Activated T-cell treated with anti-CD3 and anti-CD28 coated beads for 1 hour (primary cell): ENCODE results near the gene DNAJC13.
"Not testable (repeated sequence)": the region's sequence is repeated elsewhere in the genome, so short reads cannot be mapped to it uniquely, and the experiment has no call there.

Experiments used
- DNase-seq: peaks from one replicate; pipeline ENCODE4 v3.0.0-alpha.2; 2020; ENCODE audit warnings: low read depth

The DNAJC13 gene

DNA sequence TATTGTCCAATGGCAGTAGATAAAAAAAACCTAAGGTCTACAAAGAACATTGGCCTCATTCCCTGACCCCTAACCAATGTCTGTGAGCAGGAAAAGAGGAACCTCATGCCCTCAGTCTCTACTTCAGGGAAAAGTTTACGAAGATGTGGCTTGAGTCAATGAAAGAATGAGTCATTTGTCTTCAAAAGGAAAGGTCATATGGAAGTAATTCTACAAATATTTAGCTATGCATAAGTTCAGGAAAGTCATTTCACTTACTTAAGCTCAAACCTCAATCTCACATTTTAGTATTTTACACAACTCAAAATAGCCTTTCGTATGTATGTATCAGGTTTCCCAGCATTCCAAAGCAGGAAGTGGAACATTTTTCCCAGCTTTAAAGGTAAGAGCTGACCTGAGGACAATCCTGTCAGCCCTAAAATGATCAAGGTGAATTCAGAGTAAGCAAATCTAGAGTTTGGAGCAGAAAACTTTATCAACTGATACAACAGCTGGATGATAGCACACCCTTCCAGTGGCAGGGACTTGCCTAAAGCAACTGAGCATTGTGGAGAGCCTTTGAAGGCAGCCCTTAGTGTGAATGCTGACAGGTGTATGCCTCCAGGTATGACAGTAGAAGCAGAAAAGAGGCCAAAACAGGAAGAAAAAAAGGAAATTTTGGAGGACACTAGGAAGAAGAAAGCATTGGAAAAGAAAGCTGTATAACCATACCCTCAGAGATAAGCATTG lies 125.9 kb downstream of the DNAJC13 start:
- DNase-seq: no peak

DNA sequence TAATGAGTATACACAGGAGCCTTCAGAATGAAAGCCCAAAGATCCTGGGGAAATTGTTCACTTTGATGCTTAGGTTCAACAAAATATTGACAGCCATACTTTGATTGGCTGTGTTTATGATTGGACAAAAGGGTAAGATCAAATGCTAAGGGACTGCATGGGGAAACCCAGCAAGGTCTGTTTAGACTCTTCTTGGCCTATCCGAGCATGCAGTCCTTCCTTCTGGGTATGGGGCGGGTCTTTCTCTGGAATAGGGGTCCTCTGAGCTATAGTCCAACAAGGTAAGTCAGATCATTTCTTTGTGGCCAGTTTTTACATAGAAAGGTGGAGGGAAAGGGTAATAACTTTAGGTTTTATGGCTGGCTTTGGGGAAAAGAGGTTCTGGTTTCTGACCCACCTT lies 126.8 kb downstream of the DNAJC13 start:
- DNase-seq: no peak

DNA sequence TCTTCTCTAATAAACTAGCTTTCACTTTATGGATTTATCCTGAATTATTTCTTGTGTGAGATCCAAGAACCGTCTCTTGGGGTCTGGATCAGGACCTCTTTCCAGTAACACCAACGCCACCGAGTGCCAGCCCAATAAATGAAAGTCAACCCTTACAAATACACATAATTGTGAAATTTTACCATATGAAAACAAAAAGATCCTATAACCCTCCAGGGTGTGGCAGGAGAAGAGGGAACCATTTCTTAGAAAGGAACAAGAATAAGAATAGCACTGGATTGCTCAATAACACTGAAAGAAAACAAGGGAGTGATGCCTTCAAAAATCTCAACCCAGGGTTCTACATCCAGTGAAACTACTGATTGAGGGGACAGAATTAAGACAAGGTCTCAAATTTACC lies 128.2 kb downstream of the DNAJC13 start:
- no peak for DNase-seq

DNA sequence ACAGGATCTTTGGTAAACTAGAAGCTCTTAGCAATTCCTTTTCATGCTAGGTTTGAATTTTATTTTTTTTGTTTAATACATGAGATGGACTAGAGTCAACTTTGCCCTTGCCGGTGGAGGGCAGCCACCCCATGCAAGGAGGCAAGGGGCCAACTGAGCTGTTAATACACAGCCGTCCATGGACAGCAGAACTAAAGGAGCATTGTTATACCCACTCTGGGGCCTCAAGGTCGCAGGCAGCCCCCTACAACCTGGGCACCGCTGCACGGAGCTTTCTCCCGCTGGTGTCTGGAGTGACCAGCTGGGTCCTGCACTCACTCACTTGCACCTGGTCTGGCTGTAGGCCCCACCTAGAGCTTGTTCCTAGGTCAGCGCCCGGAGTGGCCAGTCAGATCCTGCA lies 131.9 kb downstream of the DNAJC13 start:
- DNase-seq: no peak

DNA sequence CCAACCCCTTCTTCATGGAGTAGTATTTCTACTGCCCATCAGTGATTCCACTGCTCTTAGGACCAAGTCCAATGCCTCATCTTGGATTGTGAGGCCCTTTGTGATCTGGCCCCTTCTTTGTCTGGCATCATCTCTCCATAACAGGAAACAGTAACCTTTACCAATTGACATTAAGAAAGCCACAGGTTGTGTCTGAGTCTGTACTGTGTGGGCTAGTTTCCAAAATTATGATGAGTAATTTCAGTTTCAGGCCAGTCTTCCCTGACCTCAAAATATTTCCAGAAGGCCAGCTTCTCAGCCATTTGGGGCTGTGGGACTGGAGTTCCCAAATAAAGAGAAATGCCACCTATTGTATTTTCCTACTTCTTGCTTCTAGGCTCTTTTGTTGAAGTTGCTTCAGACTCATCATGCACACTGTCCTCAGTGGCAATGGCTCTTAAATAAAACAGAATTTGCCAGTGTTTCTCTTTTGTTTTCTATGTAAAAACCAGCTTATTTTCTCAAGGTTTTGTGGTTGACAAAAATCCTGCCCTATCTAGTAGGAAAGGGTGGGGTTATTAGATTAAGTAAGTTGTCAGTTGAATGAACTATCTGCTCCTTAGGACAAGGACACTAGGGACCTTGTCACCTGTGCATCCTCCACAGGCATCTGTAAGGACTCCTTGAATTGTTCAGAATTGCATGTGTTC lies 132.7 kb downstream of the DNAJC13 start:
- DNase-seq: no peak

DNA sequence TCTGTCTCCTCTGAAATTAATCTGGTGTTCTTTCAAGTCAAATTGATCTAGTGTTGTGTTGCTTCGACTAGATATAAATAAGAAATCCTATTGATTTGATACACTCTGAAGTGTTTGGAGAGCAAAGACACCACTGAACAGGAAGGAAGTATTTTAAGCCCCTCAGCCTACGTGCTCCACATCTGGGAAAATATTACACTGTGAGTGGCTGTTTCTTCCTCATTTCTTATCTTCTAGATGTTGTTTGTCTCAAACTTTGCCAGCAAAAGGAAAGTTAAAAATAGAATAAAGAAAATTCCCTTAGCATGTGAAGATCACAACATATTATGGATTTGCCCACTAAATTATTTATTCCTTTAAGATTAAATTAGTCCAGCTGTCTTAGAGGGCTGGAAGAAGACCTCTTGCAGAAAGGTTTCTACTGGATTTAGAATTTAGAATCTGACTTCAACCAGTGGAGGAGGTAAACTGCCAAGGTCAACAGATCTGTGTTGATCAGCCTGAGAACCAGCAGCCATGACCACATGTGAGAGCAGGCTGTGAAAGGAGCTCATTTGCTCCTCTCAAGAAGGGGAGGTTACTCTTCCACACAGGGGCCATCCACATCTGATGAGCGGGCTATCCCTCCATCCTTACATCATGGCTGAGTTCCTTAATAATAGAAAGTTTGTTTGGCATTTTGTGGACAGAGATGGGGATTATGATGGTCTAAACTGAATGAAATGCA lies 133.4 kb downstream of the DNAJC13 start:
- DNase-seq: no peak

DNA sequence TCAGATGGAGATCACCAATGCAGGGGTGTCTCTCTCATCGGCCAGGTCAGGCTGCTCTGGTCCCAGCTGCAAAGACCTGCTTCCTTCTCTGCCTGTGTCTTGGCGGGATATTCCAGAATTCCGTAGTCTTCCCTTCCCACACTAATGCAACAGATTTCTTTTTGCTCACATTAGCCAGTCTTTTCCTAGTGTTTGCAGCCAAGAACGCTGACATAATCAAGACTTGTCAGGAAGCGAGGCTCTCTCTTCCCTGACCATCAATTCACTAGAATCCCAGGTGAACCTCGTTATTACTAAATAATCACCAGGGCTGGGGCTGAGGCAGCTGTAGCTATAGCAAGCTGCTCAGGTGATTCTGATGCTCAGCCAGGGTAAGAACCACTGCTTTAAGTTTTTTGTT lies 136.5 kb downstream of the DNAJC13 start:
- DNase-seq: no peak

DNA sequence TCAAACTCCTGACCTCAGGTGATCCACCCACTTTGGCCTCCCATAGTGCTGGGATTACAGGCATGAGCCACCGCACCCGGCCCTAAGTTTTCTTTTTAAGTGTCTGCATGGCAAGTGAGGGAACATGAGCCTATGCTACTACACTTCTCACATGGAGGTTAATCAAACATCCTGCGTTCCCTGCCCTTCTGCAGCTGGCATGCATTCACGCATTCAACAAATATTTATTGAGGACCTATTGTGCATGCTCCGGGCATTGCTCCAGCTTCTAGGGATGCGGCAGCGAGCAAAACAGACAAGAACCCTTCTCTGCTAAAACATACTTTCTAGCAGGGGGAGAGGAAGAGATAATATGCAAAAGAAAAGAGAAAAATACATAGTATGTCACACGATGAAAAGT lies 137.1 kb downstream of the DNAJC13 start:
- DNase-seq: no peak

DNA sequence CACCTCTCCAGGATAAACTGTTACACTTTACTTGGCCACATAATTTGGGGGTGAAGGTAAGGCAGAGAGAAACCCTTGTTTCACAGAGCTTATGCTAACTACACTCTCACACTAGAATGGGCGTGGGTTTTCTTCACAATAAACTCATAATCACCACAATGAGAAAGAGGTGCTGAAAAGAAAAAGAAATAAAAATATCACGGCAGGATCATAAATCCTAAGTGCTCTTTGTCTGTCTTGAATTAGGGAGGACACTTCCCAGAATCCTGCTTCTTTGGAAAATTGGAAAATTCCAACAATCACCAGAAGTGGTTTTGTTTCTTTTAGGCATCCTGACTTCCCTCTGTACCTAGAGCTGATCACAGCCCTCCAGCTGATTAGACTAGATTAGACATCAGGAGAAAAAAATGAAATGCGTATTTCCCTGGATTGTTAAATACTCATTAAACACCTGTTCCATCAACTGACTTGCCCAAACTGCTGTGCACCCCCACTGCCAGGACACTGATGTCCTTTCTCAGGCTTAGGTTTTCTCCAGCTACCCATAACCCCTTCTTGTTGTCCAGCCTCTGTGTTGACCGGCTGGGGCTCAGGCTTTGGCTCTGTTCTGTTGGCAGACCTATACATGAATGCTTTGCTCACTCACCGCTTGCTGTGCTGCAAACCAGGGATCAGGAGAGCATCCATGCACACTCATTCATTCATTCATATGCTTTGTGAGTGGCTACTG lies 138.2 kb downstream of the DNAJC13 start:
- no peak for DNase-seq

DNA sequence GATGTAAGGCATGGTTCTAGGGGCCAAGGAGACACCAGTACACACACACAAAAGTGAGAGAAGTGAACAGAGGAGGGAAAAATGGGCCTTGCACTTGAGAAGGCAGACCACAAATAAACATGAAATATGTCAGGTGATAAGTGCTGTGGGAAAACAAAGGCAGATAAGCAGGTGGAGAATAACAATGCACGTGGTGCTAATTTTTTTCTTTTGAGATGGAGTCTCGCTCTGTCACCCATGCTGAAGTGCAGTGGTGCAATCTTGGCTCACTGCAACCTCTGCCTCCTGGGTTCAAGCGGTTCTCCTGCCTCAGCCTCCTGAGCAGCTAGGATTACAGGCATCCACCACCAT lies 138.7 kb downstream of the DNAJC13 start:
- not testable (repeated sequence) for DNase-seq

DNA sequence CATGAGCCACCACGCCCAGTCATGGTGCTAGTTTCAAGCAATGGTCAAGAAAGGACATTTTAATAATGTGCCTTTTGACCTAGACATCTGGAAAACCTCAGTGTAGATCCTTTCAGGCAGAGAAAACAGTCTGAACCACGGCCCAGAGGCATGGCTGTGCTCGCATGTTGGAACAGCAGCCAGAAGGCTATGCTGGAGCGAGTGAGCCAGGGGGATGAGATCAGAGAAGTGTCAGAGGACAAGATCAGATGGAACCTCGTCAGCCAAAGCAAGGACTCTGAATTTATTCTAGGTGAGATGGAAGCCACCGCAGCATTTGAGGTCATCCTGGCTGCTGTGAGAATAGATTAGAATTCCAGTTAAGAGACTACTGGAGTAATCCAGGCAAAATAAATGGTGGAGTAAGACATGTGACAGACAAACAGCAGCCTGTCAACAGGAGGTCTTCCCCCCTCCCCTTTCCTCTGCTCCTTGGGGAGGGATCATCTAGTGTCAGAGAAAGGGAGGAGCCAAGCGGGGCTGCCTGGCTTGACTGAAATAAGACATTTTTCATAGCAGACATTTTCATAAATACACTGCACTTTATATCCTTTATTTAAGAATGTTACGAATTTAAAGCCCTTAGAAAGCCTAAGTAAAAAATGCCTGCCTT lies 139.3 kb downstream of the DNAJC13 start:
- no peak for DNase-seq

DNA sequence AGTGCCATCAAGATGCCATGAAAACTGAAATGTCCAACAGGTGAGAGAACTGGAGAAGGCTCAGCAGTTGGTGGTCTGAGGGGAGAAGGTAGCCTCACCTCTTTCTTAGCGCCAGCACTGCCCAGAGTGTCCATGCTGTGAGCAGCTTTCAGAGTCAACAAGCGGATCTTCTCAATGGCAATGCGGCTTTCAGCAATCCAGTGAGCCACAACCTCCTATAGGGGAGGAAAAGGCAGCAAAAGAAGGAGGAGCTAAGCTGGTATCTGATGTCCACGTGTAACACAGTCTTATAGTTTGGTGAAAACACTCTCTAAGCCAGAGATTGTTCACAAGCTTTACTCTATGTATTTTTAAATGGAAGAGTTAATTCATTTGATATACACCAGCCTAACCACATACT lies 143.7 kb downstream of the DNAJC13 start:
- DNase-seq: no peak

DNA sequence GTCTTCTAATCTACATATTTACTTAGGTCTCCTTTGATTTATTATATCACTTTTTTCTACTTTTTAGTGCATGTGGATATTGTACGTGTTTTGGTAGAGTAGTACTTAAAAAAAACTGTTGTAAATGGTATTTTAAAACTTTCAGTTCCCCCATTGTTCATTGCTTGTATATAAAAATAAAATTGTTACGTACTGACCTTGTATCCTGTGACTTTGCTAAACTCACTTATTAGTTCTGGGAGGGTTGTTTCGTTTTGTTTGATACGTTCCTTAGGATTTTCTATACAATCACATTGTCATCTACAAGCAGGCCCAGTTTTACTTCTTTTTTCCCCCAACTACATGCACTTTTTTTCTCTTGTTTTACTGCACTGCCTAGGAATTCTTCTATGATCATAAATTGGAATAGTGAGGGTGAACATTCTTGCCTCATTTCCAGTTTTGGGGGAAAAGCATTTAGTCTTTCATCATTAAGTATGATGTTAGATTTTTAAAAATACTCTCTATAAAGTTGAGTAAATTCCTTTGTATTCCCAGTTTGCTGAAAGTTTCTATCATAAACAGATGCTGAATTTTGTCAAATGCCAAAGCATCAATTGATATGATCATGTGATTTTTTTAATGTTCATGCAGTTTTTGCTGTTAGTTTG lies 146.2 kb downstream of the DNAJC13 start:
- DNase-seq: no peak

DNA sequence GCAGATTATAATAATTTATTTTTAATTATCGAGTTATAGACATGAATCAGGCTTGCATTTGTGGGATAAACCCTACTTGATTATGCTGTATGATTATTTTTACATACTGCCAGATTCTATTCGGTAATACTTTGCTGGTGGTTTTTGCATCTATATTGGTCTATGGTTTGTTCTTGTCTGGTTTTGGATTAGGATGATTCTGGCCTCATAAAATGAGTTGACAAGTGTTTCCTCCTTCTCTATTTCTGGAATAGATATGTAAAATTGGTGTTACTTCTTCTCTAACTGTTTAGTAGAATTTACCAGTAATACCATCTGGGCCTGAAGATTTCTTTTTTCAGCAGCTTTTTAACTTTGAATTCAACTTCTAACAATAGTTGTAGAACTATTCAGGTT lies 146.8 kb downstream of the DNAJC13 start:
- no peak for DNase-seq

DNA sequence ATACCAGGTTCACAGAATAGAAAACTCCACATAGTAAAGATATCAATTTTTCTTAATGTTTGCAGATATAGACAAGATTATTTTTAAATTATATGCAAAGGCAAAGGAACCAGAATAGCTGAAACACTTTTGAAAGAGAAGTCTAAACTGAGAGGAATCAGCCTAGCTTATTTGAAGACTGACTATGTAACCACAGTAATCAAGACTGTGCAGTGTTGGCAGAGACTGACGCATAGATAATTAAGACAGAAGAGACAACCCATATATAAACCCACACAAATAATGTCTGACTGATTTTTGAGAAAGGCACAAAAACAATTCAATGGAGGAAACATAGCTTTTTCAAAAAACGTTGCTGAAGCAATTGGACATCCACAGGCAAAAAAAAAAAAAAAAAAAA lies 151.1 kb downstream of the DNAJC13 start:
- no peak for DNase-seq

DNA sequence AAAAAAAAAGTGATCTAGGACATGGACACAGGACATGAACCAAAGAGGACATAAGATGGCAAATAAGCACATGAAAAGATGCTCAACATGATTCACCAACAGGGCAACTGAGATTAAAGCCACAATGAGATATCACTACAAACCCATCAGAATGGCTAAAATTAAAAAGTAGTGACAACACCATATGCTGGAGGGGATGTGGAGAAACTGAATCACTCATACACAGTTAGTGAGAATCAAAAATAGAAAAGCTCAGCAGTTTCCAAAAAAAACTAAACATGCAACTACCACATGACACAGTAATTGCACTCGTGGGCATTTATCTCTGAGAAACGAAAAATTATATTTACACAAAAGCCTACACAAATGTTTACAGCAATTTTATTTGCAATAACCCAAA lies 151.9 kb downstream of the DNAJC13 start:
- DNase-seq: no peak

DNA sequence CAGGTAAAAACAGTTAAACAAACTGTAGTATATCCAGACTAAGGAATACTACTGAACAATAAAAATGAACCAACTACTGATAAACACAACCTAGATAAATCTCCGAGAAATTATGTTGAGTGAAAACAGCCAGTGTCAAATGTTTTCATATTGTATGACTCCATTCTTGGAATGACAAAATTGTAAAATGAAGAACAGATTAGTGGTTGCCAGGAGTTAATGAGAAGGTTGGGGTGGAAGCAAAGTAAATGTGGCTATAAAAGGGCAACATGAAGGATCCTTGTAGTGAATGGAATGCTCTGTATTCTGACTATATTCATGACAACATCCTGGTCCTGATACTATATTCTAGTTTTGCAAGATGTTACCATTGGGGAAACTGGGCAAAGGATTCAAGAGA lies 152.3 kb downstream of the DNAJC13 start:
- DNase-seq: no peak

DNA sequence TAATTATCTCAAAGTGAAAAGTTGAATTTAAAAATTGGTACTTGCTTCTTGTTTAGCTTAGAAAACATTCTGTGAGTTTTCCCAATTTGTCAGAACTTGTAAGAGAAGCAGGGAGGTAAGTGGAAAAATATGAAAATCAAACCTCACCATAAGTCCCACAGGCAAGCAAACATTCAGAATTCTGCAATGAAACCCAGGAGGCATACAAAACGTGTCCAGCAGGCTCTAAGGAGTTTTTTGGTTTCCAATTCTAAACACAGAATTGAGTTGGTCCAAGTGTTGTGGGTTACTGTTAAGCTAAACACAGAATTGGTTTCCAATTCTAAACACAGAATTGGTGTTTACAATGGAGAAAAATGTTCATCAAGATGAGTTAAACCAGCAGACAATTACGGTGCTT lies 152.7 kb downstream of the DNAJC13 start:
- no peak for DNase-seq

DNA sequence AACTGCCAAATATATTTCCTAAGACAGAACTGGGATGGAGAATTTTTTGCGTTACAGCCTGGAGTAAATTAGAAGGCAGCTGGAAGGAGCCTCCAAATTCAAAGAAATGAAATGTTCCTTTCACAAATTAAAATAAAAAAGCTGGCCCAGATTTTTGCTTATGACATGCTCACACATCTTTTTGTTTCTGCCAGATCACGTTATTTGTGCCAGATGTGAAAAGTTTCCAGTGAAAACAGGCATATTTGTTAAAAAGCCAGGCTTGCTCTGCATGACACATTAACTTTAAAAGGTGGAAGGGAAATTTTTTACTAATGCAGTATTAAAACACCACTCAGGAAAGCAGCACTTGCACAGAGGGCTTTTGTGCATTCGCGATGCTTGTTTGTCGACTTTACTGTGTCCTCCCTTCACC lies 156.5 kb downstream of the DNAJC13 start:
- no peak for DNase-seq

DNA sequence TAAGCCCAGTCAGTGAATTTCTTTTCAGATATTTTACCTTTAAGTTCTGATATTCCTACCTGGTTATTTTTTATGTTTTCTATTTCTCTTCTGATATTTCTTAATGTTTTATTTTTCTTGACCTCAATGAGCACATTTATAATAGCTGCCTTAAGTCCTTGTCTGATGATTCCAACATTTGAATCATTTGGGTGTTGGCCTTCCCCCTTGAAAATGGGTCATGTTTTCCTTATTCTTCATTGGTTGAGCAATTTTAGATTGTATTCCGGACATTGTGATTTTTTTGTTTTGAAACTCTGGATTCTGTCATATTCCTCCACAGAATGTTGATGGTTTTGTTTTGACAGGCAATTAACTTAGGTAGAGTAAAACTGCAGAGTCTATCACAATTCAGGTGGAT lies 170.1 kb downstream of the DNAJC13 start:
- DNase-seq: no peak
